Heart left ventricle (tissue), 16 donors: ENCODE results near the gene ATXN2L. TPM values are rescaled to one million over a fixed set of nuclear protein-coding genes. Genes with fewer than 3 reads are reported as not detected.

Experiments used
- ATAC-seq, 4 donors: fragments of 200-7000 bp; cut with Tn5 transposase; one replicate each; pipeline ENCODE4 v1.9.1; 2020 to 2022; ENCODE audit warnings: moderate library complexity in 4 of 4, mild to moderate bottlenecking in 3 of 4, moderate number of reproducible peaks in 1 of 4
- DNase-seq, 5 donors: peaks; one replicate each; pipeline ENCODE4 v3.0.0-alpha.2; 2020
- H3K27ac ChIP-seq, 12 donors: fragments of 200-600 bp; sonication (generic) in 4 of 12; one replicate each; pipeline versions ENCODE4 v1.5.0 to v1.8.0; 2016 to 2022; ENCODE audit warnings: mild to moderate bottlenecking in 2 of 12
- H3K27me3 ChIP-seq, 9 donors: fragments of 200-600 bp; sonication (generic) in 2 of 9; one replicate each; pipeline versions ENCODE4 v1.5.1 to v1.8.0; 2016 to 2022; ENCODE audit warnings: mild to moderate bottlenecking in 3 of 9
- H3K36me3 ChIP-seq, 9 donors: fragments of 200-600 bp; sonication (generic) in 2 of 9; one replicate each; pipeline versions ENCODE4 v1.5.0 to v1.8.0; 2018 to 2022; ENCODE audit warnings: mild to moderate bottlenecking in 2 of 9
- H3K4me1 ChIP-seq, 12 donors: fragments of 200-600 bp; sonication (generic) in 4 of 12; one replicate each; pipeline versions ENCODE4 v1.5.0 to v1.8.0; 2016 to 2022; ENCODE audit warnings: mild to moderate bottlenecking in 3 of 12
- H3K4me3 ChIP-seq, 12 donors: fragments of 200-600 bp; sonication (generic) in 4 of 12; one replicate each; pipeline versions ENCODE4 v1.5.0 to v1.8.0; 2017 to 2022; ENCODE audit warnings: mild to moderate bottlenecking in 9 of 12, moderate library complexity in 4 of 12
- H3K9me3 ChIP-seq, 12 donors: fragments of 200-600 bp; sonication (generic) in 4 of 12; one replicate each; pipeline versions ENCODE4 v1.5.0 to v1.8.0; 2016 to 2022; ENCODE audit warnings: mild to moderate bottlenecking in 1 of 12
- POLR2A ChIP-seq, 2 donors: fragments of 450-650 bp; IDR thresholded peaks; one replicate each; pipeline ENCODE4 v1.6.1; 2017; ENCODE audit warnings: antibody characterized with exemption in 2 of 2, mild to moderate bottlenecking in 2 of 2, moderate library complexity in 2 of 2
- whole genome bisulfite sequencing, 4 donors: extraction: QIAGEN DNeasy Blood & Tissue Kit in 2 of 4; methylation state at CpG; one replicate each; pipeline versions ENCODE4 v1.1.5 to v1.1.7; 2013 to 2018; 5-methylcytosine and 5-hydroxymethylcytosine counted together
- intact Hi-C, 10 donors: fragments of 100-400 bp; cut with DNase I; formaldehyde crosslinking; loops; one replicate each; pipeline versions ENCODE4 v1.11.1 to v1.14.2; 2022
- polyA plus RNA-seq, 2 donors: library from polyadenylated mRNA; stranded (reverse); fragments of 200-250 nt; gene quantifications; one replicate each; pipeline ENCODE4 v1.2.3, GENCODE V29; 2013
- total RNA-seq, 9 donors: library from RNA; depleted of rRNA in 2 of 9; stranded (reverse); fragments of >200 nt in 2 of 9; fragmentation: NEBNext Ultra II Directional in 3 of 9; extraction: Animal tissue kit (Norgen Biotek cat#: 25700) in 3 of 9; gene quantifications; one replicate each; pipeline versions ENCODE4 v1.1.0 to v1.2.4, GENCODE V29; 2016 to 2023
- TF ChIP-seq, protein P1 (sequence below), 12 donors: fragments of 200-600 bp; sonication (generic) in 4 of 12; IDR thresholded peaks; one replicate each; pipeline versions ENCODE4 v1.5.0 to v1.8.0; 2018 to 2022; ENCODE audit warnings: antibody characterized with exemption in 12 of 12, mild to moderate bottlenecking in 5 of 12
- donor health status: ischemic (EF 13 %, LVEDD 7.1; RV severe dilation, severe dysfunction).
- donor health status: healthy with polysubstance abuse.
- donor health status: DM: no; HTN: yes; CAD: no.
- donor health status: DM: no; HTN: no; CAD: no.
- donor health status: ischemic (EF 25% LVEDD 6.9; RV normal size, moderate dysfunction).
- donor health status: ischemic (EF 25% LVEDD 5.7; RV mildly dilated, moderate dysfunction).
- donor health status: healthy.
- donor health status: DM: yes; HTN: yes; CAD: no.
- donor health status: ischemic (EF 35%, LVEDD 5.7; RV mildly dilated, moderate dysfunction).
- donor health status: nonischemic (EF 11% LVEDD 7.7; RV severe dilation, severe dysfunction).
- donor health status: DM: yes; HTN: yes; CAD: no.
- donor health status: PGD.
- donor health status: ischemic (EF 29% LVEDD 5.4; RV normal size, mild dysfunction).
- donor health status: nonischemic (EF 23%, LVEDD 6.1; RV moderate dilation, normal function).

ATXN2L gene
- total and polyA plus RNA-seq, 11 donors = 33.7 to 73.9 (median 44.8) TPM

DNA sequence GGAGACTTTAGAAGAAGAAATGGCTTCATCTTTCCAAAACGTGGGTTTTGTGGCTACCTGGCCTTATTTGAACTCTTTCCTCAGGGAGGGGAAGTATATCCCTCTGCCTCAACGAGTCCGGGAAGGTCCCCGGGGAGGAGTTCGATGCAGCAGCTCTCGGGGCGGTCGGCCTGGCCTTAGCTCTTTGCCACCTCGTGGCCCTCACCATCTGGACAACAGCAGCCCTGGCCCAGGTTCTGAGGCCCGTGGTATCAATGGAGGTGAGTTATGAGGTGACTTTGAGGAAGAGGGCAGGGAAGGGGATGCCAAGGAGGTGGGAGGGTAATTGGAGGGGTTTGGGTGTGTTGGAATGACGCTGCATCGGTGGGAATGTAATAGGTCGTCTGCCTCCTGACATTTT lies 7.7 kb downstream of the ATXN2L start:
- peaks cover 0 to 8% (median 5%) of the 10 kb centered on the region in 12 donors for H3K4me1 ChIP-seq
- TF ChIP-seq, protein P1, sequence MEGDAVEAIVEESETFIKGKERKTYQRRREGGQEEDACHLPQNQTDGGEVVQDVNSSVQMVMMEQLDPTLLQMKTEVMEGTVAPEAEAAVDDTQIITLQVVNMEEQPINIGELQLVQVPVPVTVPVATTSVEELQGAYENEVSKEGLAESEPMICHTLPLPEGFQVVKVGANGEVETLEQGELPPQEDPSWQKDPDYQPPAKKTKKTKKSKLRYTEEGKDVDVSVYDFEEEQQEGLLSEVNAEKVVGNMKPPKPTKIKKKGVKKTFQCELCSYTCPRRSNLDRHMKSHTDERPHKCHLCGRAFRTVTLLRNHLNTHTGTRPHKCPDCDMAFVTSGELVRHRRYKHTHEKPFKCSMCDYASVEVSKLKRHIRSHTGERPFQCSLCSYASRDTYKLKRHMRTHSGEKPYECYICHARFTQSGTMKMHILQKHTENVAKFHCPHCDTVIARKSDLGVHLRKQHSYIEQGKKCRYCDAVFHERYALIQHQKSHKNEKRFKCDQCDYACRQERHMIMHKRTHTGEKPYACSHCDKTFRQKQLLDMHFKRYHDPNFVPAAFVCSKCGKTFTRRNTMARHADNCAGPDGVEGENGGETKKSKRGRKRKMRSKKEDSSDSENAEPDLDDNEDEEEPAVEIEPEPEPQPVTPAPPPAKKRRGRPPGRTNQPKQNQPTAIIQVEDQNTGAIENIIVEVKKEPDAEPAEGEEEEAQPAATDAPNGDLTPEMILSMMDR (IDR thresholded peaks at IDR 0.05) = no peak
- no peak for TF ChIP-seq POLR2A (IDR thresholded peaks at IDR 0.05)
- H3K4me3 ChIP-seq = no peak overlapping the region
- peaks cover 6 to 100% (median 100%) of the 10 kb centered on the region in 9 donors for H3K36me3 ChIP-seq
- DNase-seq = no peak
- ATAC-seq = no peak
- H3K9me3 ChIP-seq = no peaks in the 10 kb centered on the region
- intact Hi-C loops = no loop called here
- WGBS, 4 donors = 87 to 89% (median 88%) methylated on average over 13 of the region's 13 CpGs
- H3K27ac ChIP-seq = no peak overlapping the region
- no peaks in the 10 kb centered on the region for H3K27me3 ChIP-seq

DNA sequence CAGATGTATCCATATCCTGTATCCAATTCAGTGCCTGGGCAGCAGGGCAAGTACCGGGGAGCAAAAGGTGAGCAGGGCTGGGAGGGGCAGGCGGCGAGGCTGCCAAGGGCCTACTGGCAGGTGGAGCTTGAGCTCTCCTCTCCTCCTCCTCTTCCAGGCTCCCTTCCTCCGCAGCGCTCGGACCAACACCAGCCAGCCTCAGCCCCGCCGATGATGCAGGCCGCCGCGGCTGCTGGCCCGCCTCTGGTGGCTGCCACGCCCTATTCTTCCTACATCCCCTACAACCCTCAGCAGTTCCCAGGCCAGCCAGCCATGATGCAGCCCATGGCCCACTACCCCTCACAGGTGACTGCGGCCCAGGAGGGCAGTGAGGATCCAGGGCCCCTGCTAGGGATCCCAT lies 11.6 kb downstream of the ATXN2L start:
- WGBS, 4 donors = 88 to 97% (median 93%) methylated on average over 14 of the region's 14 CpGs
- intact Hi-C loops = no loop called here
- peaks cover 6 to 98% (median 90%) of the 10 kb centered on the region in 9 donors for H3K36me3 ChIP-seq
- ATAC-seq = no peak
- no peaks in the 10 kb centered on the region for H3K9me3 ChIP-seq
- no peak overlapping the region for H3K27ac ChIP-seq
- no peak overlapping the region for H3K4me3 ChIP-seq
- TF ChIP-seq, protein P1 (IDR thresholded peaks at IDR 0.05) = no peak
- no peak for TF ChIP-seq POLR2A (IDR thresholded peaks at IDR 0.05)
- H3K27me3 ChIP-seq = no peaks in the 10 kb centered on the region
- no peaks in the 10 kb centered on the region for H3K4me1 ChIP-seq
- no peak for DNase-seq

DNA sequence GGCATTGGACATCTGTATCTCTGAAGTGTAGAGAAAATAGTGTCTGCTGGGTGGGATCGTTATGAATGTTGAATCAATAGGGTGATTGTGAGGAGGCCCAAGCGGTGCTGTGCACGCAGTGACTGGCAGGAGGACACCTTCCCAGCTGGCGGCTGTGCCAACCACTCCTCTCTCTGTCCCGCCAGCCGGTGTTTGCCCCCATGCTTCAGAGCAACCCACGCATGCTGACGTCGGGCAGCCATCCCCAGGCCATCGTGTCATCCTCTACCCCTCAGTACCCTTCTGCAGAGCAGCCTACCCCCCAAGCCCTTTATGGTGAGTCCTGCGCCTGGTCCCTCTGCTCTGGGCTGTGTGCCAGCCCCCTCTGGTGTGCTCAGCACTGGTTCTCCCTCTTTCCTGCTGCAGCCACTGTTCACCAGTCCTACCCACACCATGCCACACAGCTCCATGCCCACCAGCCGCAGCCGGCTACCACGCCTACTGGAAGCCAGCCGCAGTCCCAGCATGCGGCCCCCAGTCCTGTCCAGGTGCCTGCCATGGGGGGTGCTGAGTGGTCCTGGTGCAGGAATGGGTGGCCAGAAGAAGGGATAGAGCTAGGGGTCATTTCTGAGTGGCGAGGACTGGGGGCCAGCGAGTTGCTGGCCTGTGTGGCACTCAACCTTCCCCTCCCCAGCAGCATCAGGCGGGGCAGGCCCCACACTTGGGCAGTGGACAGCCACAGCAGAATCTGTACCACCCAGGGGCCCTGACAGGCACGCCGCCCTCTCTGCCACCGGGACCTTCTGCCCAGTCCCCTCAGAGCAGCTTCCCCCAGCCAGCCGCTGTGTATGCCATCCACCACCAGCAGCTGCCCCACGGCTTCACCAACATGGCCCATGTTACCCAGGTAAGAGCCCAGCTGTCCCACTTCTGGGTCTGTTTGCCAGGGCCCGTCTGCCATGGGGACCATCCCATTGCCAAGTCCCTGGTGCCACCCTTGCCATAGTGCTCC lies 12.4 kb downstream of the ATXN2L start:
- peaks cover 6 to 92% (median 81%) of the 10 kb centered on the region in 9 donors for H3K36me3 ChIP-seq
- 87 to 92% (median 89%) methylated on average over 20 to 25 of the region's 25 CpGs for WGBS, 4 donors
- H3K27me3 ChIP-seq = no peaks in the 10 kb centered on the region
- no peak overlapping the region for H3K4me3 ChIP-seq
- peak in 3 of 4 donors; percentile 3 to 12 (median 5) for ATAC-seq
- H3K9me3 ChIP-seq = no peaks in the 10 kb centered on the region
- TF ChIP-seq, protein P1 (IDR thresholded peaks at IDR 0.05) = no peak
- no peak for TF ChIP-seq POLR2A (IDR thresholded peaks at IDR 0.05)
- no peak overlapping the region for H3K27ac ChIP-seq
- DNase-seq = no peak
- H3K4me1 ChIP-seq = no peaks in the 10 kb centered on the region
- intact Hi-C loops = no loop called here
